GM12878 (cell line): ENCODE results near the gene C17orf113.

Source experiments
- ATF3 ChIP-seq: IDR thresholded peaks from 2 replicates; pipeline ENCODE4 v1.6.1; 2011; ENCODE audit warnings: low read depth, mild to moderate bottlenecking, low read length, moderate library complexity, borderline replicate concordance; ENCODE audit errors: extremely low read depth
- CEBPB ChIP-seq, 2 experiments: fragments of 150-350 bp in 1 of 2; IDR thresholded peaks; 2 replicates each; pipeline ENCODE4 v1.6.1; 2012 to 2014; ENCODE audit warnings: low read depth in 2 of 2, low read length in 2 of 2, borderline replicate concordance in 1 of 2, inconsistent platforms in 1 of 2
- CREB1 ChIP-seq: IDR thresholded peaks from 2 replicates; pipeline ENCODE4 v1.6.1; 2012; ENCODE audit warnings: low read depth, mild to moderate bottlenecking, inconsistent platforms
- CTCF ChIP-seq, 3 experiments: IDR thresholded peaks in 2 of 3; conservative IDR thresholded peaks in 1 of 3; 2 replicates each; pipeline ENCODE4 v1.5.1; 2011; ENCODE audit warnings: low read depth in 3 of 3, low read length in 3 of 3, mild to moderate bottlenecking in 3 of 3, control low read depth in 2 of 3, moderate library complexity in 2 of 3, inconsistent platforms in 1 of 3, mixed read lengths in 1 of 3; ENCODE audit not compliant: control insufficient read depth in 2 of 3, insufficient read depth in 1 of 3; ENCODE audit errors: extremely low read depth in 1 of 3
- ELK1 ChIP-seq: IDR thresholded peaks from 2 replicates; pipeline ENCODE4 v1.6.1; 2012; ENCODE audit warnings: low read depth, low read length, improper control_type of control experiment
- EP300 ChIP-seq, 2 experiments: fragments of 150-350 bp in 1 of 2; IDR thresholded peaks; 2 replicates each; pipeline ENCODE4 v1.6.1; 2011 to 2012; ENCODE audit warnings: low read depth in 2 of 2, low read length in 2 of 2, borderline replicate concordance in 1 of 2, improper control_type of control experiment in 1 of 2, inconsistent platforms in 1 of 2; ENCODE audit not compliant: control insufficient read depth in 1 of 2
- FOS ChIP-seq: IDR thresholded peaks from 3 replicates; pipeline ENCODE4 v1.6.1; 2011; ENCODE audit warnings: borderline replicate concordance; ENCODE audit not compliant: insufficient read length; ENCODE audit errors: extremely low read depth
- MAX ChIP-seq: IDR thresholded peaks from 2 replicates; pipeline ENCODE4 v1.6.1; 2012; ENCODE audit warnings: low read depth, low read length, improper control_type of control experiment
- NFYB ChIP-seq: IDR thresholded peaks from 2 replicates; pipeline ENCODE4 v1.6.1; 2011; ENCODE audit warnings: low read depth, mild to moderate bottlenecking, low read length, improper control_type of control experiment, moderate library complexity; ENCODE audit not compliant: insufficient read depth
- PBX3 ChIP-seq: IDR thresholded peaks from 2 replicates; pipeline ENCODE4 v1.6.1; 2011; ENCODE audit warnings: mild to moderate bottlenecking, low read depth, low read length, moderate library complexity; ENCODE audit not compliant: insufficient replicate concordance
- SPI1 ChIP-seq: IDR thresholded peaks from 2 replicates; pipeline ENCODE4 v1.6.1; 2011; ENCODE audit warnings: low read depth, mild to moderate bottlenecking, low read length, moderate library complexity, borderline replicate concordance; ENCODE audit not compliant: insufficient read depth
- TF ChIP-seq, protein P1 (sequence below): fragments of 450-650 bp; IDR thresholded peaks from 2 replicates; pipeline ENCODE4 v1.6.1; 2017; ENCODE audit warnings: mild to moderate bottlenecking

DNA sequence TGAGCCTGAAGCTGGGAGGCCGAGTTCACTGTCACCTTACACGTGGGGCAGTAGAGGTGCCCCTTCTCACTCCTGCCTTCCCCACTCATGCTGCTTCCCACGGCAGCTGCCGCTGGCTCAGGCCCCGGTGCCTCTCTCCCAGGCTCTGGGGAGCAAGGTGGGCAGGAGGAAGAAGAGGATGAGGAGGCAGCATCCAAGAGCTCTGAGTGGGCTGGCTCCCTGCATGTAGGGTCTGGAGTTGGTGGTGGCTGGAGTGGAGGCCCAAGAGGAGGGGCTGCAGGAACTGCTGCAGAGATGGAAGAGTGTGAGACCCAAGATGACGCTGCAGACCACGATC, 21.6 kb downstream of the C17orf113 start:
- TF ChIP-seq CEBPB (IDR thresholded peaks at IDR 0.05; ENCODE audit: borderline replicate concordance in 1 of 2, low read depth in 2 of 2, low read length in 2 of 2): no peak
- TF ChIP-seq SPI1: no peak
- TF ChIP-seq, protein P1, sequence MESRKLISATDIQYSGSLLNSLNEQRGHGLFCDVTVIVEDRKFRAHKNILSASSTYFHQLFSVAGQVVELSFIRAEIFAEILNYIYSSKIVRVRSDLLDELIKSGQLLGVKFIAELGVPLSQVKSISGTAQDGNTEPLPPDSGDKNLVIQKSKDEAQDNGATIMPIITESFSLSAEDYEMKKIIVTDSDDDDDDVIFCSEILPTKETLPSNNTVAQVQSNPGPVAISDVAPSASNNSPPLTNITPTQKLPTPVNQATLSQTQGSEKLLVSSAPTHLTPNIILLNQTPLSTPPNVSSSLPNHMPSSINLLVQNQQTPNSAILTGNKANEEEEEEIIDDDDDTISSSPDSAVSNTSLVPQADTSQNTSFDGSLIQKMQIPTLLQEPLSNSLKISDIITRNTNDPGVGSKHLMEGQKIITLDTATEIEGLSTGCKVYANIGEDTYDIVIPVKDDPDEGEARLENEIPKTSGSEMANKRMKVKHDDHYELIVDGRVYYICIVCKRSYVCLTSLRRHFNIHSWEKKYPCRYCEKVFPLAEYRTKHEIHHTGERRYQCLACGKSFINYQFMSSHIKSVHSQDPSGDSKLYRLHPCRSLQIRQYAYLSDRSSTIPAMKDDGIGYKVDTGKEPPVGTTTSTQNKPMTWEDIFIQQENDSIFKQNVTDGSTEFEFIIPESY: no peak
- no peak for TF ChIP-seq NFYB
- TF ChIP-seq EP300 (IDR thresholded peaks at IDR 0.05; ENCODE audit: borderline replicate concordance in 1 of 2, control insufficient read depth in 1 of 2, low read depth in 2 of 2, low read length in 2 of 2): no peak
- no peak for TF ChIP-seq FOS
- TF ChIP-seq CTCF (IDR thresholded peaks at IDR 0.05 in 2 of 3, conservative IDR thresholded peaks at IDR 0.05 in 1 of 3; ENCODE audit: control insufficient read depth in 2 of 3, extremely low read depth in 1 of 3, insufficient read depth in 1 of 3, low read depth in 3 of 3, low read length in 3 of 3): no peak
- TF ChIP-seq ELK1: no peak
- TF ChIP-seq ATF3: no peak
- TF ChIP-seq MAX: no peak
- TF ChIP-seq PBX3: no peak
- TF ChIP-seq CREB1: no peak
